Esophagus muscularis mucosa (tissue), 4 donors: Measurements from ENCODE around the gene ARID5B.
"Not testable (repeated sequence)": the region's sequence is repeated elsewhere in the genome, so short reads cannot be mapped to it uniquely, and the experiment has no call there.

Experiments
- CTCF ChIP-seq, 3 experiments: fragments of 200-600 bp in 2 of 3; fragments of 450-650 bp in 1 of 3; sonication (generic) in 2 of 3; IDR thresholded peaks; one replicate each; pipeline ENCODE4 v1.5.1; 2017 to 2019; ENCODE audit warnings: antibody characterized with exemption in 3 of 3, mild to moderate bottlenecking in 2 of 3, moderate library complexity in 1 of 3
- EP300 ChIP-seq: sonication (generic); formaldehyde crosslinking; IDR thresholded peaks from one replicate; pipeline ENCODE4 v1.6.1; 2017; ENCODE audit warnings: antibody characterized with exemption
- POLR2A ChIP-seq: fragments of 450-650 bp; IDR thresholded peaks from one replicate; pipeline ENCODE4 v1.6.1; 2017; ENCODE audit warnings: antibody characterized with exemption, moderate library complexity, mild to moderate bottlenecking, low read depth
- POLR2AphosphoS5 ChIP-seq, 2 donors: sonication (generic); formaldehyde crosslinking; IDR thresholded peaks; one replicate each; pipeline ENCODE4 v1.6.1; 2017; ENCODE audit warnings: antibody characterized with exemption in 2 of 2

DNA sequence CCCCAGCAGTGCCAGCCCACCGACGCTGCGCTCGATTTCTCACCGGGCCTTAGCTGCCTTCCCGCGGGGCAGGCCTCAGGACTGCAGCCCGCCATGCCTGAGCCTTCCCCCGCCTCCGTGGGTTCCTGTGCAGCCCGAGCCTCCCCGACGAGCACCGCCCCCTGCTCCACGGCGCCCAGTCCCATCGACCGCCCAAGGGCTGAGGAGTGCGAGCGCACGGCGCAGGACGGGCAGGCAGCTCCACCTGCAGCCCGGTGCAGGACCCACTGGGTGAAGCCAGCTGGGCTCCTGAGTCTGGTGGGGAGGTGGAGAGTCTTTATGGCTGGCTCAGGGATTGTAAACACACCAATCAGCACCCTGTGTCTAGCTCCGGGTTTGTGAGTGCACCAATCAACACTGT, 33.7 kb upstream of the ARID5B start:
- peak; percentile 35 to 54 (median 43) for TF ChIP-seq CTCF (IDR thresholded peaks at IDR 0.05)
- not testable (repeated sequence) for TF ChIP-seq POLR2A; POLR2AphosphoS5 (IDR thresholded peaks at IDR 0.05); EP300
